ENCODE data around the gene CHRNA4.
"Not testable (repeated sequence)": the region's sequence is repeated elsewhere in the genome, so short reads cannot be mapped to it uniquely, and the experiment has no call there.

The CHRNA4 gene

GRCh38 chr20:63306673-63307537 lies 54.2 kb downstream of the CHRNA4 start:
- no peak for DNase-seq

GRCh38 chr20:63305933-63306672 lies 55.0 kb downstream of the CHRNA4 start:
- not testable (repeated sequence) for DNase-seq

- no peak for DNase-seq
Measured at GRCh38 chr20:63305393-63305792, 55.8 kb downstream of the CHRNA4 start.

- DNase-seq, result no peak
Measured at GRCh38 chr20:63303095-63303666, 58.0 kb downstream of the CHRNA4 start.

- no peak for DNase-seq
Measured at GRCh38 chr20:63301671-63302070, 59.5 kb downstream of the CHRNA4 start.

- DNase-seq, result no peak
Measured at GRCh38 chr20:63298731-63299312, 62.3 kb downstream of the CHRNA4 start.

GRCh38 chr20:63297796-63298572 lies 63.2 kb downstream of the CHRNA4 start:
- DNase-seq, result no peak

- no peak for DNase-seq
Measured at GRCh38 chr20:63297371-63297781, 63.8 kb downstream of the CHRNA4 start.

GRCh38 chr20:63296531-63297299 lies 64.4 kb downstream of the CHRNA4 start:
- no peak for DNase-seq

GRCh38 chr20:63295846-63296245 lies 65.3 kb downstream of the CHRNA4 start:
- DNase-seq, result no peak

GRCh38 chr20:63295422-63295821 lies 65.7 kb downstream of the CHRNA4 start:
- DNase-seq, result no peak

- no peak for DNase-seq
Measured at GRCh38 chr20:63295018-63295417, 66.1 kb downstream of the CHRNA4 start.

GRCh38 chr20:63294536-63294900 lies 66.6 kb downstream of the CHRNA4 start:
- DNase-seq, result no peak

GRCh38 chr20:63293871-63294535 lies 67.1 kb downstream of the CHRNA4 start:
- no peak for DNase-seq

- DNase-seq, result no peak
Measured at GRCh38 chr20:63293456-63293855, 67.7 kb downstream of the CHRNA4 start.

All from stimulated activated naive CD4-positive, alpha-beta T cell treated with Interleukin-2 at 50 U/mL for 16 hours (primary cell).